Limb (tissue), 2 donors: ENCODE data around the gene SPTLC3.

Source experiments
- DNase-seq, 2 donors: peaks; one replicate each; pipeline ENCODE4 v3.0.0-alpha.2; 2016; ENCODE audit errors: extremely low spot score in 2 of 2

Gene SPTLC3

DNA sequence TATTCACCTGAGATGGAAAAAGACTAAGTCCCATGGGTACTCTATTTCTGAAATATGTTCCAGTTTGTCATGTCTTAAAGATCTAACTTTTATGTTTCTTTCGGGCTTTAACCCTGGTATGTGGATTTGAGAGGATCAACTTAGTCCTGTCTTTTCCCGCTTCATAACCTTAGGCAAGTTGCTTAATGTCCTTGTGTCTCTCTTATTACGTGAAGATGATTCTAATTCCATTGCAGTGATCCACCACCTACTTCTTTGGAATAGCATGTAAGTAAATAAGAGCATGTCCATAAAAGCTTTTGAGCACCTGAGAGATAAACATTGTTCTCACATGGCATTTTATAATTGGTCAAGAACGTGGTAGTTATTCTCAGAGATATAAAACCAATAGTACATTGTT lies 23.0 kb downstream of the SPTLC3 start:
- DNase-seq = no peak

DNA sequence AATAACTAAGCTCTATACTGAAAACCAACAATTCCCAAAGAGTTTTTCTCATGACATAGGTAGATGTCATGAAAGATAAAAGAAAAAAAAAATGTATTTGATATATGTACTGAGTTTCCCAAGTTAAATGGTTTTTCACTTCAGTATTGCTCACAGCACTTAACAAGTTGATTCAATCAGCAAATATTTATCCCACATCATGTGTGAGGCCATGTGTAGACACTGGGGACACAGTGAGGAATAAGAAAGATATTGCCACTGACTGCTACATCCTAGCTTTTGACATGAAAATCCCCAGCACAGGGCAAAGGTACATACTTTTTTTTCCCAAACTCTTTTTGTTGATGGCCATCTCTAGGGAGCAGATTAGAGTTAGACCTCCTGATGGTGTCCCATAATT lies 25.3 kb downstream of the SPTLC3 start:
- DNase-seq = no peak

GRCh38 chr20:13034936-13035335 lies 26.2 kb downstream of the SPTLC3 start:
- no peak for DNase-seq

DNA sequence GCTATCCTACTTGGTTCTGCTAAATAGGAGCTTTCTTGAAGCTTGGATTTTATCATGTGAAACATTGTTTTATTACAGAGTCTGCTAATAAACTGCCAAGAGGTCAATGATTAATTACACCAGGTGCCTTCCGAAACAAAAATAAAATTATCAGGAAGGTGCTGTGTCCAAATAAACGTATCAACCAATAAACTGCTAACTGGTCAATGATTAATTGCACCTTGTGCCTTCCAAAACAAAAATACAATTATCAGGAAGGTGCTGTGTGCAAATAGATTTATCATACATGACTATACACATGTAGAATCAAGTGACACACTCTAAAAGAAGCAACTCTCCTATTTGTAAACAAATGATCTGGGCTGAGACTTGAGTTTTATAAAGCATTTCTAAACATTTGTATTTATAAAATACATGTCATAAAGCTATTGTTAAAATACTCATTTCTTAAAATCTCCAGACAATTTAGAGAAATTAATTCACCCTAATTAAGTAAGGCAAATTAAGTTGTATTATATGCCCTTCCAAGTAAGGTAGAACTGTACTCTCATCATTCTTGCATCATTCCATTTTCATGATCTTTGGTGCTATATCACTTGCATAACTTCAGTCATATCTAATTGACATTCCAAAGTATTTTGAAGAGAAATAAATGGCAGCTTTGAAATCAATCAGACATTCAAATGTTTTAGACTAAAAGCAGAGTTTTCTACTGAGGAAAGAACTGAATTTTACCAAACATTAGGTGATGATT lies 26.8 kb downstream of the SPTLC3 start:
- DNase-seq = no peak

- no peak for DNase-seq
Measured at GRCh38 chr20:13037727-13038126, 29.0 kb downstream of the SPTLC3 start.

DNA sequence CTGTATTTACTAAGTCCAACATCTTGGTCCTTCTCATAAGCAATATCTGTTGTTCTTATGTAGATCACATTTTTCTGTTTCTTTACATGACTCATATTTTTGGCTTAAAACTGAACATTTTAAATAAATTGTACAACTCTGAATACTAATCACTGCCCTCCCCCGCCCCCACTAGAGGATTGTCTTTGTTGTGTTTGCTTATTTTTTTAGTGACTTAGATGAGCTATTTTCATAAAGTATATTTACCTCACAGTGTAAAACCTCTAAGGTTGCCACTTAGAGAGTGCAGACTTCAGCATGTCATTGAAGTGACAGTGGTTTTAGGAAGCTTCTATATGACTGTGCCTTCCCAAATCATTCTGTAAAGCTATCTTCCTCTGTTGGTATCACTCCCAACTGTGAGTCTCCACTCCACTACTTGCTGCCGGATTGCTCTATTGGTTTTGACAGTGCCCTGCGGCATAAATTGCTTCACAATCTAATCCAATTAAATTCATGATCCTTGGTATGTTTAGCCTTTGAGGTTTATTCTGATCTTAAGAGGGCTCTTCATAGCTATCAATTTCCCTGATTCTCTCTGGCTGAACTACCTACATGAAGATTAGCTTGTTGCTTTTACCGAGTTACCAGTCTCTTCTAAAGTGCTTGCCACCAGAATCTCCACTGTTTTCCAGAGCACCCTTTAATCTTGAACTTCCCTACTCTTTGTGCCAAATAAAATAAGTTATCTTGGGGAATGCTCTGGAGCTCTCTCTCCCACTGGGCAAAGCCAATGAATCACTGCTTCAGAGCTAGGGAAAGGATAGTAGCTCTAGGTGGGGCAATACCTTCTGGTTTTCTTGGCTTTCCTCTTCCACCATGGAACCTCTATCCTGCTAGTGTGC lies 33.0 kb downstream of the SPTLC3 start:
- no peak for DNase-seq

GRCh38 chr20:13042458-13042794 lies 33.7 kb downstream of the SPTLC3 start:
- no peak for DNase-seq

DNA sequence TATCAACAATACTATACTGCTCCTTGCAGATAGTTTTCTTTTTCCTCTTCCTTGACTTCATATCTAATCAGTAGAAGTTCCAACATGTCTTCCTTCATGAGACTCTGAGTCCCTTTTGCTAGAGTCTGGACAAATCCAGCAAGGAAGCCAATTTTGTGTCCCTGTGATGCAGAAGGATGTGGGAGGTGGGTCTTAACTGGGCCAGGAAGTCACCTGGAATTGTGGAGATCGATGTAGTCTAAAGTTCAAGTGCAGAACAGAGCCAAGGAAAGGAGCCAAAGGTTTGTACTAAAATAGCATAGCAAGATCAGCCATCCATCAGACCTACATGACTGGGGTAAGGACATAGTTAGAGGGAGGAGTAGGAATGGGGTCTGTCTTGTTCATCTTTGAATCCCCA lies 37.6 kb downstream of the SPTLC3 start:
- DNase-seq = no peak

DNA sequence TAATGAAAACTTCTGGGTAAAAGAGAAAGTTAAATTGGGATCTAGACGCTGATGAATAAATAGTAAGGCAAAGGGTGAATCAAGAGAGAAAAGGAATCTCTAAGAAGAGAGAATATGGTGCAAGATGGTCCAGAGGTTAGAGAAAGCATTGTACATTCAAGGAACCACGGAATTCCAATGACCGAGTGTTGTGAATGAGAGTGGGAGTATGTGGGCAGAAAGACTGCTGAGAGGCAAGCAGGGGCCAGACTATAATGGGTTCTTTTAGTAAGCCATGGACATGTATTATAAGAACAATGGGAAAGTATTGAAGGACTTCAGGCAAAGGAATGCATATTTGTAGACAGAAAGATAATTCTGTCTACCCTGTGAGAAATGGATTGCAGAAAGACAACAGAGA lies 45.2 kb downstream of the SPTLC3 start:
- DNase-seq = no peak

DNA sequence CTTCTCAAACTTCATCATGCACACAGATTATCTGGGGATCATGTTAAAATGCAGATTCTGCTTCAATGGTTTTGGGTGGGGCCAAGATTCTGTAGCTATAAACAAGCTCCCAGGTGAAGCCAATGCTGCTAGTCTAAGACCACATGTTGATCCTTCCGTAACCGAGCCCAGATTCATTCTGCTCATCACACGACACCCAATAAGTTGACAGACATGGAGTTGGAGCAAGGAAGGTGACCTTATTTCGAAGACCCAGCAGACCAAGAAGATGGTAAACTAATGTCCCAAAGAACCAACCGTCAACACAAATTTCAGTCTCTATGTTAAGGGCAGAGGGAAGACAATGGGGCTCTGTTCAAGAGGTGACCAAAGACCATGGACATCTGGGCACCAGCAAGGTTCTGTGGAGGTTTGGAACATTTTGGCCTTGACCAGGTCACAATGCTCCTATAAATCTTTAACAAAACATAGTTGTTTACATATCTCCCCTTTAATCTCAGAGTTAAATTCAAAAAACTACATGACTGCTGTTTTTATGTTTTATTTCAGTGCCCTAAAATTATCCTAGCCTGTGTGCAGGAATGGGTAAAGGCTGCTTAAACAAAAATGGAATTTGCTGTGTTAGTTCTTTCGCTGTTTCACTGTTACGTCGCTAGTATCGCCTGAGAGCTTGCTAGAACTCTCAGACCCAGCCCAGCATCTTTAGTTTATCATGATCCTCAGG lies 50.1 kb downstream of the SPTLC3 start:
- DNase-seq = no peak

DNA sequence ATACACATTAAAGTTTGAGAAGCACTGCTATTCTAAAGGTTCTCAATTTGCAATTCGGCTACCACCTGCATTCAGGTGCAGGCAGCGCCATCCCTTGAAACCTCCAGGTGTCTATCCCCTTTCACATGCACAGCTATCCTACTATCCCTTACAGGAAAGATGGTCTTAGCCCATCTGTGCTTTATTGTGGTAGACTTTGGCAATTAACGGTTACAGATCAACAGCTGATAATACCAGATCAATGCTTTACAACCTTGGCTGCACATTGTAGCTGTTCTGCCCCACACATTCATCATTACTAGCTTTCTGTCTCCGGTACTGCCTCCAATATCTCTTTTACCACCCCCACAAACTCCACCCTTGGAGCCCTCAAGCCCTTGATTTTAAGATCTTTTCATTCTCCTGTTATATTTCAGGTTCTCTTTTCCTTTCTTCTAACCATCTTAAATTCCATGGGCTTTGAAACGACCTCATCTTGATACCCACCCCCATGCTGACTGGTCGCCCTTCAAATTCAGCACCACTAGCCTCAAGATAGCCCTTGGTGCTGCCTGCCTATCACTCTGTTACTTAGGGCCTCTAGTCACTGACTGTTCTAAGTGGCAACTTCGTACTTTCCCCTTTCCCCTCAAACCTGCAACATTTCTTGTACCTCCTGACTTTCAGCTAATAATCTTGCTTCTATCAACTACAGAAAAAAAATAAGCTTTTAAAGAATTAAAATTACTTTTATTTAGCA lies 50.8 kb downstream of the SPTLC3 start:
- no peak for DNase-seq

GRCh38 chr20:13060327-13060726 lies 51.6 kb downstream of the SPTLC3 start:
- DNase-seq = no peak

DNA sequence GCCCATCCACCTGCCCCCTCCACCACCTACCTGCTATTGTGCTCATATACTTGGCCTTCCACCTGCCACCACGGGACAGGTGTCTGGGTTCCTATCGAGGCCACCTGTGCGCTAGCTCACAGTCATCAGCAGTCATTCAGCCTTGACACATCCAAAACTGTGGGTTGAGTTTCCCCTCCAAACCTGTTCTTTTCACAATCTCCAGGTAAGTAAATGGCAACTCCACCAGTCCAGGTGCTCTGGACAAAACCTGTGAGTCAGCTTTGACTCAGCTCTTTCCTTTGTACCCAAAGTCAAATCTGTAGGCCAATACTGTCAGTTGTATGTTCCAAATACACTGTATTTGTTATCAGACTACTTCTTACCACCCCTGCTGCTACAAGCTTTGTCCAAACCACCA lies 52.6 kb downstream of the SPTLC3 start:
- no peak for DNase-seq

GRCh38 chr20:13062789-13063188 lies 54.0 kb downstream of the SPTLC3 start:
- DNase-seq = no peak

DNA sequence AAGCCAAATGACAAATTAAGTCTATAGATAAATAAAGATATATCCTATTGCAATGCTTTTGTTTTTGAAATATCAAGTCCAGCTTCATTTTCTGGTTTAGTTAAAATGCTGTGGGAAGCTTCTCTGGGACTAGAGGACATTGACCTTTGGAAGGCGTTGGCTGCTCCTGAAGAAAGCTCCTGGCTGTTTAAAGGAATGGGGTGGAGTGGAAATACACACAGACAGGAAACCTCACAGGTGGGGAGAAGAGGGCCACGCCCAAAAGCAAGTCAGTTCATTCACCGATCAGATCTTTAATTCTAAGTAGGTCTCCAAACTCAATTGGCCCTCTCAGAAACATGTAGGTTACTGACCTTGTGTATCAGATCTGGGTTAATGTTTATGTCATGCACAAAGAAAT lies 59.6 kb downstream of the SPTLC3 start:
- no peak for DNase-seq

DNA sequence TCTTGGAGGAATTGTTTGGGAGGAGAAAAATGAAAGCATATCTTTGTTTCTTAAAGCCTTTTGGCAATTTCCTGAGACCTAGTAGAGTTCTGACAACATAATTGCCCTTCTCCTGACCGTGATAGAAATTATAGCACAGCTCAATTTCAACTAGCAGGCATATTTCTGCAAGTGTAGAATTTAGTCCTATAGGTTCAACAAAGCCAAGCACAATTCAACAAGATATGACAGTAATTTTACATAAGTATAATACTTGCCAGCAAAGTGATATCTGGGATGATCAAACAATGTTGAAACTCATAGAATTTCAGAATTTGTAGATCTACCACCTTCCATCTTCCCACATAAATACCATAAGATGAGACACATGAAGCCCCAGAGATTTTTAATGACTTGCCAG lies 73.1 kb downstream of the SPTLC3 start:
- no peak for DNase-seq

GRCh38 chr20:13082378-13082777 lies 73.6 kb downstream of the SPTLC3 start:
- no peak for DNase-seq

DNA sequence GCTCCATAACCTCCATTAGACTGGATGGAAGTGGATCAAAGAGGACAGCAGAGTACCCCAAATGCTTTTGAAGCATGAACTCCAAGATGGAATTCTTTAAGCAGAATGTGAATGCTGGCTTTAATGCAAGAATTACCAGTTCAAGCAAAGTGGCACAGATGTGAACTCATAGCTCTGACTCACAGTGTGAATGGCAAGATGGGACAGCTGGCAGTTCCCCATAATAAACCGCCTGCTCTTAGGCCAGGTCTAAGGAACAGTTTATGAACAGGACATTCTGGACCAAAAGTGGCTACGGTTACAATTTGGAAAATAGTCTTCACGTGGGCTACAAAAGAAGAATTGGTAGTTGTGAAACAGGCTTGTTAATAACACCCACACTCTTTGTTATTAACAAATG lies 76.5 kb downstream of the SPTLC3 start:
- no peak for DNase-seq

GRCh38 chr20:13089950-13090469 lies 81.2 kb downstream of the SPTLC3 start:
- no peak for DNase-seq

DNA sequence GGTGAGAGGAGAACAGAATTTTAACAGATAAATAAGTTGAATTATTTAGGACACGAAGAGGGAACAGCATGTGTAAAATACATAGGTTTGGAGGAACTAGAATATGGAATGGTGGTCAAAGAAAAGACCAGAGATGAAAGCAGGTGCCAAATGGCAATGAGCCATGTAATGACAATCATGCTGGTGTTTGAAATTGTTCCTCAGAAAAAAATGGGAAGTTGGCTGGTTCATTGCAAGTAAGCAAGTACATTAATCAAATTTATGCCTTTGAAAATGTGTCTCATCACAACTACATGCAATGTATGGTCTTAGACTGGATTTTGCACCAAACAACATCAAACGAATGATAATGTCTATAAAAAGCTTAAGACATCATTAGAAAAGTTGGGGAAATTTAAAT lies 83.3 kb downstream of the SPTLC3 start:
- DNase-seq = no peak

DNA sequence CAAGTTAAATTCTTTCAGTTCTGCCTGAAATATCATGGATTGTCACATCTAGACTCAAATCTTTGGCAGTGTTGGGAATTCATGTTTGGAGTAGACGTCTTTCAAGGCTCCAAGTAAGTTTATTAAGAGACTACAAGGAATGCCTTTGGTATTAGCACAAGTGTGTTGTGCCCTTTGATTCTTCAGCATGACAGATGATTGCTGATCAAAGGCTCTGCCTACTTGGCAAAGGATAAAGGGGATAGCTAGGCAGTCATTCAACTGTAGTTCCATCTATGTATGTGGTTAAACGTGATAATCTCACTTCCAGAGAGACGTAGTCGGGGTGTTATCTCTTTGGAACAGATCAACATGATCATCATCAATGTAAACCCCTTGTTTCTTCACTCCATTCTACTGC lies 86.2 kb downstream of the SPTLC3 start:
- no peak for DNase-seq
